ENCODE measurements around the gene DDX47.
"Not testable (repeated sequence)": the region's sequence is repeated elsewhere in the genome, so short reads cannot be mapped to it uniquely, and the experiment has no call there.

DDX47 gene

GRCh38 chr12:12803186-12803585 lies 10.0 kb upstream of the DDX47 start:
- peak; percentile 84 for DNase-seq (ENCODE audit: low read depth, low spot score)
- in situ Hi-C loops (cut with HindIII; ENCODE audit: low sequenced_read_pairs), result no loop called here
- no peak for TF ChIP-seq CTCF (IDR thresholded peaks at IDR 0.05; ENCODE audit: low read depth, low read length)
- H3K4me3 ChIP-seq (ENCODE audit: low read depth, low read length), result no peak overlapping the region

GRCh38 chr12:12804011-12804410 lies 9.1 kb upstream of the DDX47 start:
- no peak overlapping the region for H3K4me3 ChIP-seq (ENCODE audit: low read depth, low read length)
- in situ Hi-C loops (cut with HindIII; ENCODE audit: low sequenced_read_pairs), result no loop called here
- DNase-seq (ENCODE audit: low read depth, low spot score), result peak; percentile 41
- no peak for TF ChIP-seq CTCF (IDR thresholded peaks at IDR 0.05; ENCODE audit: low read depth, low read length)

- DNase-seq (ENCODE audit: low read depth, low spot score), result peak; percentile 85
- in situ Hi-C loops (cut with HindIII; ENCODE audit: low sequenced_read_pairs), result no loop called here
- H3K4me3 ChIP-seq (ENCODE audit: low read depth, low read length), result no peak overlapping the region
- TF ChIP-seq CTCF (IDR thresholded peaks at IDR 0.05; ENCODE audit: low read depth, low read length), result no peak
Observed at GRCh38 chr12:12804432-12804886, 8.7 kb upstream of the DDX47 start.

GRCh38 chr12:12806784-12807516 lies 6.2 kb upstream of the DDX47 start:
- no peak for TF ChIP-seq CTCF (IDR thresholded peaks at IDR 0.05; ENCODE audit: low read depth, low read length)
- DNase-seq (ENCODE audit: low read depth, low spot score), result no peak
- H3K4me3 ChIP-seq (ENCODE audit: low read depth, low read length), result no peak overlapping the region
- in situ Hi-C loops (cut with HindIII; ENCODE audit: low sequenced_read_pairs), result no loop called here

- H3K4me3 ChIP-seq (ENCODE audit: low read depth, low read length); in situ Hi-C loops (cut with HindIII; ENCODE audit: low sequenced_read_pairs): not testable (repeated sequence)
Observed at GRCh38 chr12:12807517-12807903, 5.6 kb upstream of the DDX47 start.

GRCh38 chr12:12807970-12808702 lies 5.0 kb upstream of the DDX47 start:
- DNase-seq (ENCODE audit: low read depth, low spot score), result peak; percentile 62
- H3K4me3 ChIP-seq (ENCODE audit: low read depth, low read length), result no peak overlapping the region
- in situ Hi-C loops (cut with HindIII; ENCODE audit: low sequenced_read_pairs), result no loop called here
- TF ChIP-seq CTCF (IDR thresholded peaks at IDR 0.05; ENCODE audit: low read depth, low read length), result no peak

More at GRCh38 chr12:12807517-12807903, 5.6 kb upstream of the DDX47 start:
- not testable (repeated sequence) for DNase-seq (ENCODE audit: low read depth, low spot score)

GRCh38 chr12:12810553-12811021 lies 2.6 kb upstream of the DDX47 start:
- no peak overlapping the region for H3K4me3 ChIP-seq (ENCODE audit: low read depth, low read length)
- TF ChIP-seq CTCF (IDR thresholded peaks at IDR 0.05; ENCODE audit: low read depth, low read length), result no peak
- DNase-seq (ENCODE audit: low read depth, low spot score), result no peak
- in situ Hi-C loops (cut with HindIII; ENCODE audit: low sequenced_read_pairs), result no loop called here

Data from astrocyte of the spinal cord (primary cell).